H1 (cell line): ENCODE results near the gene STAC. TPM values are rescaled to one million over a fixed set of nuclear protein-coding genes. Genes with fewer than 3 reads are reported as not detected.

Source experiments
- BACH1 ChIP-seq: IDR thresholded peaks from 2 replicates; pipeline ENCODE4 v1.6.1; 2012; ENCODE audit warnings: low read length, improper control_type of control experiment
- CHD7 ChIP-seq: fragments of 300-600 bp; sonication (generic); IDR thresholded peaks from 2 replicates; pipeline ENCODE4 v1.7.1; 2012; ENCODE audit warnings: low read length, moderate library complexity, mild to moderate bottlenecking, inconsistent platforms; ENCODE audit not compliant: insufficient replicate concordance
- CTCF ChIP-seq, 3 experiments: IDR thresholded peaks; 1 replicate in 2 of 3; 2 replicates in 1 of 3; pipeline versions ENCODE4 v1.5.1 to v1.6.1; 2011; ENCODE audit warnings: low read length in 3 of 3, mild to moderate bottlenecking in 3 of 3, inconsistent platforms in 2 of 3, low read depth in 1 of 3, moderate library complexity in 1 of 3; ENCODE audit not compliant: insufficient read depth in 1 of 3; ENCODE audit errors: control extremely low read depth in 1 of 3
- E2F6 ChIP-seq: IDR thresholded peaks from 2 replicates; pipeline ENCODE4 v1.6.1; 2012; ENCODE audit warnings: inconsistent platforms
- JUND ChIP-seq: IDR thresholded peaks from 2 replicates; pipeline ENCODE4 v1.6.1; 2011; ENCODE audit warnings: mild to moderate bottlenecking, improper control_type of control experiment, low read length
- MAX ChIP-seq: IDR thresholded peaks from 2 replicates; pipeline ENCODE4 v1.6.1; 2012; ENCODE audit warnings: inconsistent platforms
- ZNF274 ChIP-seq: IDR thresholded peaks from 2 replicates; pipeline ENCODE4 v1.7.0; 2012; ENCODE audit warnings: low read length, borderline replicate concordance; ENCODE audit errors: extremely low read depth
- polyA plus RNA-seq, 7 experiments: library from polyadenylated mRNA; depleted of rRNA in 3 of 7; stranded (reverse) in 5 of 7; unstranded in 2 of 7; fragments of >200 nt in 5 of 7; fragments of 200-250 nt in 2 of 7; gene quantifications; 1 replicate in 5 of 7; 2 replicates in 1 of 7; 4 replicates in 1 of 7; pipeline versions ENCODE4 v1.2.1 to v1.2.3, GENCODE V29; 2011 to 2013; ENCODE audit warnings: missing spikeins in 2 of 7, mixed read lengths in 2 of 7
- total RNA-seq: library from RNA; stranded (reverse); fragmentation: NEBNext Ultra II Directional; extraction: Animal tissue kit (Norgen Biotek cat#: 25700); gene quantifications from 2 replicates; pipeline ENCODE4 v1.2.1, GENCODE V29; 2021

The STAC gene
- total and polyA plus RNA-seq, 2 of the 8 experiments (the other 6 are each of a cell fraction or from before 2014, with no cell fraction given), result 8.0 to 18.1 TPM

GRCh38 chr3:36456784-36457183 lies 76.5 kb downstream of the STAC start (continued):
- TF ChIP-seq CHD7 (no peak), MAX (no peak), CTCF (IDR thresholded peaks at IDR 0.05; ENCODE audit: control extremely low read depth in 1 of 3, insufficient read depth in 1 of 3, low read depth in 1 of 3, low read length in 3 of 3) (no peak), E2F6 (no peak), JUND (no peak), ZNF274 (no peak), BACH1 (no peak)
